SK-N-SH (cell line): ENCODE results near the gene METTL2B. TPM values are rescaled to one million over a fixed set of nuclear protein-coding genes. Genes with fewer than 3 reads are reported as not detected.

Experiments used
- polyA plus RNA-seq, 3 experiments: library from polyadenylated mRNA; depleted of rRNA; stranded (reverse); fragments of >200 nt; gene quantifications; 2 replicates each; pipeline ENCODE4 v1.2.3, GENCODE V29; 2012
- small RNA-seq, 7 experiments: library from RNA; depleted of rRNA; stranded (forward); fragments of <200 nt; gene quantifications; one replicate each; pipeline ENCODE3, GENCODE V24; 2012

Gene METTL2B
- polyA plus RNA-seq, 1 of the 3 experiments (the other 2 are of a cell fraction) = 22.5 TPM

Small RNAs within 50 kb of the gene (small RNA-seq; reads per million reads assigned to genes)
- gene AC010655.1 (0 reads per million in 7 experiments), gene AC010655.2 (0 reads per million in 7 experiments), gene RF00017 (0 reads per million in 7 experiments), gene RNU7-54P (0 reads per million in 7 experiments)

Other genes starting within 250 kb of the METTL2B start
- not detected in 2 replicates for gene LEP, start 235.5 kb upstream of the METTL2B start, polyA plus RNA-seq (2012; rRNA removed)
- 29.1 and 33.0 TPM in 2 replicates for gene RBM28, start 132.8 kb upstream of the METTL2B start, polyA plus RNA-seq (2012; rRNA removed)
- gene PRRT4, start 115.1 kb upstream of the METTL2B start, polyA plus RNA-seq (2012; rRNA removed) = 1.5 and 3.4 TPM in 2 replicates
- gene IMPDH1, start 66.8 kb upstream of the METTL2B start, polyA plus RNA-seq (2012; rRNA removed) = 80.4 and 82.0 TPM in 2 replicates
- 24.0 and 29.1 TPM in 2 replicates for gene HILPDA, start 20.9 kb upstream of the METTL2B start, polyA plus RNA-seq (2012; rRNA removed)
- gene GARIN1A, start 195.5 kb downstream of the METTL2B start, polyA plus RNA-seq (2012; rRNA removed) = 1.2 TPM in 2 replicates